Activated CD8-positive, alpha-beta memory T cell treated with anti-CD3 and anti-CD28 coated beads for 24 hours (primary cell): Measurements from ENCODE around the gene OSBP2.

Experiments used
- DNase-seq: peaks from one replicate; pipeline ENCODE4 v3.0.0-alpha.2; 2020

Gene OSBP2

DNA sequence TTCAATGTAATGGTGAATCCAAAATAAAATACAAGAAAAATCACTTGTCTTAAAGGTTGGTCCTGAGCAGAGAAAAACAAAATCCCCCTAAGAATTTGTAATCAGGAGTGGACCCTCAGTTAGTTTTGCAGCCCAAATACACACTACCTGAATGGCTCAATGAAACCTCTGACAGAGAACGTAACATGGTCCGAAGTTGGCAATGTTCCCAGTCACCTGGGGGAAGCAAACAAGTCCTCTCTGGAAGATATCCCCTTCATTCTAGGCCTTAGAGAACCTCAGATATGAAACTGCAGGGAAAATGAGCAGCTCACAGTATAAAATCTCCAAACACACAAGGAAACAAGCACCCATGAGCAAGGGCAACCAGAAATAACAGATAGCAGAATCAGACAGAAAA lies 215.7 kb downstream of the OSBP2 start:
- no peak for DNase-seq

- peak; percentile 28 for DNase-seq
These were observed 224.1 kb downstream of the OSBP2 start for GRCh38 chr22:30918761-30919160.

DNA sequence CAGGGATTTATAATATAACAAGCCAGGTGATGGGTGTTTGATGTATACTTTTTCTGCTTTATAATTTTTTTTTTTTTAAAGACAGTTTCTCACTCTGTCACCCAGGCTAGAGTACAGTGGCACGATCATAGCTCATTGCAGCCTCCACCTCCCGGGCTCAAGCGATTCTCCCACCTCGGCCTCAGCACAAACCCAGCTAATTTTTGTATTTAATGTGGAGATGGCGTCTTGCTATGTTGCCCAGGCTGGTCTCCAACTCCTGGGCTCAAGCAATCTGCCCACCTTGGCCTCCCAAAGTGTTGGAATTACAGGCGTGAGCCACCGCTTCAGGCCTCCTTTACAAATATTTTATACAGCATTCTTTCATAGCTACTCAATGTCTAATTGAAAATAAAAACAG lies 225.3 kb downstream of the OSBP2 start:
- no peak for DNase-seq

DNA sequence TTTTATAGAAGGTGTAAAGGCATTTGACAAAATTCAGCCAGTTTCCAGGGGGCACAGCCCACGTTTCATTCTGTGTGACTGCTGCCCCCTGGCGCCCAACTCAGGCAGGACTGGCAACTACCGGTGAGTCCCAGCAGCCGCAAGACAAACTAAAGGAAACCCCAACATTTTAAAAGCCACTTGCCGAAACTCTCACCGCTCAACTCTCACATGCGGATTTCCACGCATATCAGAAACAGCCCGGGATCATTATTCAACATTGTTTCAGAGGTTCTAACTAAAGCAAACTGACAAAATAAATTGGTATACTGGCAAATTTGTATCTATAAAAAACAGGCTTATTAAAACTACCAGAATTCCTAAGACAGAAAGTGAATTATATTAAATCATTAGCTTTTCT lies 225.7 kb downstream of the OSBP2 start:
- DNase-seq, result peak; percentile 93

- peak; percentile 47 for DNase-seq
These were observed 226.4 kb downstream of the OSBP2 start for GRCh38 chr22:30921108-30921507.

DNA sequence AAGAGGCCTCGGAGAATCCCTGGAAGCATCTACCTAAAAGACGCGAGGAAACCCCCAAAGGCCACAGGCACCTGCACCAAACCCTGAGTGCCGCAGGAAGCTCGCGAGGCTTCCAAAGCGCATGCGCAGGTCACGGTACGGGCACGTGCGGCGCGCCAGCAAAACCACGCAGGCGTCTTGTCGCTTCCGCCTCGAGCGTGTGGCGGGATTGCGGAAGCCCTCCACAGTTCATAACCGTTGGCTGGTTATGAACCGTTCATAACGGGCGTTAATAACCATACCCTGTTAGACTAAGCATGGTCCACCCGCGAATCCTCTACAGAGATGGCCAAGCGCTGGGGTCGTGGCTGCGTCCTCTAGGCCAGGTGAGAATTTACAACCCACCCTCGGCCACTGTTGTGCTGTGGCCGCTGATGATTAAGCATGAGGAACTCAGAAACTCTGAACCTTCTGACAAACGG lies 227.5 kb downstream of the OSBP2 start:
- DNase-seq, result peak; percentile 89

GRCh38 chr22:30923168-30923900 lies 228.7 kb downstream of the OSBP2 start:
- DNase-seq, result peak; percentile 51

- DNase-seq, result no peak
These were observed 231.0 kb downstream of the OSBP2 start for GRCh38 chr22:30925667-30926066.

- no peak for DNase-seq
These were observed 232.0 kb downstream of the OSBP2 start for GRCh38 chr22:30926706-30927105.

GRCh38 chr22:30927806-30928205 lies 233.1 kb downstream of the OSBP2 start:
- DNase-seq, result no peak

DNA sequence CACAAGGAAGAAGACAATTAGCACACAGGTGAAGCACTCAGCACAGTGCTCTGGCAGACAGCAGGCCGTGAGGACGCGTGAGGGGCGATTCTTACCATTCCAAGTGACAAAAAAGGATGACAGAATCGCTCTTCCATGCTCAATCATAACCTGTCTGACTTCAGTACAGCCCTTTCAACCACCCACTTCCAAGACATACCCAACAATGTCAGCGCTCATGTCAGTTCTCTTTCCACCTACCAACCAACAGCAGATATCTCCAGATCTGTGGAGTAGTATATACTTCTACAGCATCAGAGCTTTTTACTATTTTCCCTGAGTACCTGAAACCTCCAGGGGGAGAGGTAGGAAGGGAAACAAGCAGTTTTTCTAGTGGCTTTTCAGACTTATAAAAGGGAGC lies 233.7 kb downstream of the OSBP2 start:
- DNase-seq, result no peak

- DNase-seq, result no peak
These were observed 235.6 kb downstream of the OSBP2 start for GRCh38 chr22:30930228-30930627.

GRCh38 chr22:30931541-30932300 lies 237.0 kb downstream of the OSBP2 start:
- peak; percentile 44 for DNase-seq

GRCh38 chr22:30932661-30933060 lies 238.0 kb downstream of the OSBP2 start:
- DNase-seq, result no peak

DNA sequence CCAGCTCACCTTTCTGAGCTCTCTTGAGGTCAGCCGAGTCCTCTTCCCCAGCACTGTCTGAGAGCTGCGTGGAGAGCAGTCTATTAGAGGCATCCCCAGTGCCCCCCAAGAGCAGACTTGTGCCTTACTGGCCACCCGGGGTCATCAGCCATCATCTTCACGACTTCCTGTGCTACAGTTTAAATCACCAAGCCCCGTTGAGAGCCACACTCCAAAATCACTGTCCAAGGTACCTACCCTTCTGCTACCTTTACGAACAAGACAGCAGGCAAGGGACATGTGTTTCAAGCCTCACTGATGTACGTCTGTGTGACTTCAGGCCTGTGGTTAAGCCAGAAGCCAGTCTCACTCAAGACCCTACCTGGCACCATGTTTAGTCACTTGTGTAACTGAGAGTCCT lies 238.8 kb downstream of the OSBP2 start:
- no peak for DNase-seq

GRCh38 chr22:30934053-30934452 lies 239.4 kb downstream of the OSBP2 start:
- DNase-seq, result no peak

DNA sequence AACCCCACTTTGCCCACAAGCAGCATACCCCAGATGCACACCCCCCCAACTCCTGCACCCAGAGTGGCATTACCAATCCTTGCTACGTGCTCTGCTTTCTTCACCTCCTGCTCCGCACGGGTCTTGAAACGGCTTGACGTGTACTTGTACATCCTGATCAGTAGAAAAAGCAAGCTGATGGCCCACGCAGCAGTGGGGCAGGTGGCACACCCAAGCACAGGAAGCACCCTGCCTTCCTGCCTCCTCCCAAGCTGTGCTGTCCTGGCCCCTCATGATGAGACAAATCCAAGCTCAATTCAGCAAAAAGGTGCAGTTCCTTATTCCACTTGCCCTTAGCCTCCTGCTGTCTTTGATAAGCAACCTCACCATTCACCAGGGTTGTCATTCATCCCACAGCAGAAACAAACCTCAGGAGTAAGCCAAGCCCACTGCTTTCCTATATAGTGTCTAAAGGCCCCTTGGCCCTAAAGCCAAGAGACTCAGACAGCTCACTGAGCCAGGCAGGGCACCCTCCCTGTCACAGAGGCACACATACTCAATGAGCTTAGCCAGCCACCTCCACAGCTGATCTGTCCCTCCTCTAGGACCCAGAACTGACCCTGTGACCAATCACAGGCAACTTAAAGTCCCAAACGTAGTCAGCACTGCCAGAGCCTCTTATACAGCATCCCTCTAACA lies 246.2 kb downstream of the OSBP2 start:
- DNase-seq, result peak; percentile 73

DNA sequence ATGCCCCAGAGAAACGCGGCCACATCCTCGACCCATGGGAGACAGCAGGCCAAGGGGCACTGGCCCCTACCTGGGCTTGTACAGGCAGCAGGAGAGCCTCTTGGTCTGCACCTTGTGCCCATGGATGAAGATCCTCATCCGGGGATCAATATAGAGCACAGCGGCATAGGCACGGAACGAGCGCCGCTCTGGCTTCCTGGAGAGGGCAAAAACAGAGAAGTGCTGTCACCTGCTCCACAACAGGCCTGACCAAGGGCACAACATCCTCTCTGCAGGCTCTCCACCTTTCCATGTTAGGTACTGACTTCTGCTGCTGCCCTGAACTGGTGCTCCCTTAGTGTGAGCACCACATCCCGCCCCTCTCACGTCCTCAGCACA lies 246.7 kb downstream of the OSBP2 start:
- no peak for DNase-seq

DNA sequence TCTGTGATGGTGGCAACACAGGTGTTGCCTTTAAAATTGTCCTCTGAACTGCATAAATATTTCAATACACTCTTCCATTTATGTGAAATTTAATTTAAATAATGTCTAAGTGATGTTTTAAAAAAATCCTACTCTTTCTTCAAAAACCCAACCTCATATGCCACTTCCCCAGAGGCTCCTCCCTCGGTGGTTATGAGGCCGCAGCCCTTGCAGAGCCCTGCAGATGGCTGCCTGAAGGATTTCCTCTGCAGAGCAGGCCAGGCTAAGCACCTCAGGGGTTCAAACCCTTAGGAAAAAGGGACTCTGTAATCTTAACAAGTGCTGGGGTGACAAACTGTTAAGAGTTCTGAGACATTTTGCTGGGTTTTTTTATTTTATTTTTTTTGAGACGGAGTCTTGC lies 248.7 kb downstream of the OSBP2 start:
- no peak for DNase-seq

DNA sequence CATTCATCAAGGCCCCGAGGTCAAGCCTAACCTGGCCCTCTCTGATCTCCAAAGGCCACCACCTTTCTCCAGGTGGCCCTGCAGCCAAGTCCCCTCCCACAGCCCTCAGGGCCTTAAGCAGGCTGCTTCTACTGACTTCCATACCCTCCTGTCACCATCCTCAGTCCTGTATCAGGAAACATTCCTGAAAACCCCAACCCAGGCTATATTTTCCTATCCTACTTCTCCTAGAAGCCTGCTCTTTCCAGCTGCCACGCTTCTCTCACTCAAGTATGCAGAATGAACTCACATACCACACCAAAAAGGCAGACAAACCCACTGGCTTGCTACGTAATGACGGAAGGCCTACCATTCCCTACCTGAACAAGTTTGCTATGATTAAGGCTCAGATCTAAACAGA lies 250.3 kb downstream of the OSBP2 start:
- no peak for DNase-seq

GRCh38 chr22:30945653-30946052 lies 251.0 kb downstream of the OSBP2 start:
- no peak for DNase-seq

- no peak for DNase-seq
These were observed 251.7 kb downstream of the OSBP2 start for GRCh38 chr22:30946354-30946753.

GRCh38 chr22:30947173-30947815 lies 252.6 kb downstream of the OSBP2 start:
- DNase-seq, result no peak
